ENCODE data around the gene KBTBD7.

DNA sequence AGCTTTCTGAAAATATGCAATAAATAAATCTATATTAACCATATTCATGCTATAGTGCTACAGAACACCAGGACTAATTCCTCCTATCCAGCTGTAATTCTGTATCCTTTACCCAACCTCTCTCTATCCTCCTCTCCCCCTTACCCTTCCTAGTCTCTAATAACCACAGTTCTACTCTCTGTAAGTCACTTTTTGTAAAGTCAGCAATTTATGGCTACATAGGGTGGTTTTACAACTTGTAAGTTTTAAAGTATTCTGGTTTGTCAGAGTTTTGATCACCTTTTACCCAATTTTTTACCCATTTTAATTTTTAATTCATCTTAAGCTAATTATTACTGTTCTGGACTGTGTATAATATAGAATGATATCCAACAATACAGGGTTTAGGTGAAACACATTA, 35.0 kb upstream of the KBTBD7 start:
- TF ChIP-seq TAF15 (IDR thresholded peaks at IDR 0.05; ENCODE audit: low read depth, low read length, poor library complexity, severe bottlenecking) (no peak), TRIM24 (CRISPR knock-in tag; IDR thresholded peaks at IDR 0.05) (no peak), POLR2A (IDR thresholded peaks at IDR 0.05; ENCODE audit: insufficient read depth in 1 of 2, low read depth in 2 of 2, low read length in 2 of 2) (no peak)
